Measurements from ENCODE around the gene RO60. TPM values are rescaled to one million over a fixed set of nuclear protein-coding genes. Genes with fewer than 3 reads are reported as not detected.

Gene RO60
- total RNA-seq, 1 donor from 2014 or later: 61.1 TPM

GRCh38 chr1:193104907-193105820, 45.8 kb downstream of the RO60 start, which contains the start of gene GLRX2:
Gene GLRX2 (minus strand): TSS chr1:193105414. CDS start chr1:193105382, 32 bp downstream.
- peak; percentile 85 for ATAC-seq (ENCODE audit: low read depth)
- H3K27ac Mint-ChIP-seq: peak within 1 kb of the TSS; percentile 76
- intact Hi-C loops (cut with micrococcal nuclease): loop anchor here (1.0 kb wide), 3 partner anchors 17 to 296 kb away; partner anchors contain the start of genes CDC73, RGS2, RO60 and UCHL5
- CTCF ChIA-PET: interaction anchor here (1.0 to 2.0 kb wide), 4 partner anchors 16 to 86 kb away, joined by 3 to 4 read pairs (median 4); partner anchors contain the start of gene CDC73
- H3K4me1 Mint-ChIP-seq: peaks cover 18% of the 10 kb centered on the region
- POLR2A ChIA-PET: interaction anchor here (0.8 to 5.1 kb wide), 3 partner anchors 16 to 46 kb away, joined by 3 to 42 read pairs (median 22); partner anchors contain the start of genes CDC73, RO60 and UCHL5
- H3K27me3 Mint-ChIP-seq: no peaks in the 10 kb centered on the region
- peak; percentile 50 for DNase-seq
- peaks cover 10% of the 10 kb centered on the region for H3K36me3 Mint-ChIP-seq (ENCODE audit: low read depth)
- TF ChIP-seq, protein P1, sequence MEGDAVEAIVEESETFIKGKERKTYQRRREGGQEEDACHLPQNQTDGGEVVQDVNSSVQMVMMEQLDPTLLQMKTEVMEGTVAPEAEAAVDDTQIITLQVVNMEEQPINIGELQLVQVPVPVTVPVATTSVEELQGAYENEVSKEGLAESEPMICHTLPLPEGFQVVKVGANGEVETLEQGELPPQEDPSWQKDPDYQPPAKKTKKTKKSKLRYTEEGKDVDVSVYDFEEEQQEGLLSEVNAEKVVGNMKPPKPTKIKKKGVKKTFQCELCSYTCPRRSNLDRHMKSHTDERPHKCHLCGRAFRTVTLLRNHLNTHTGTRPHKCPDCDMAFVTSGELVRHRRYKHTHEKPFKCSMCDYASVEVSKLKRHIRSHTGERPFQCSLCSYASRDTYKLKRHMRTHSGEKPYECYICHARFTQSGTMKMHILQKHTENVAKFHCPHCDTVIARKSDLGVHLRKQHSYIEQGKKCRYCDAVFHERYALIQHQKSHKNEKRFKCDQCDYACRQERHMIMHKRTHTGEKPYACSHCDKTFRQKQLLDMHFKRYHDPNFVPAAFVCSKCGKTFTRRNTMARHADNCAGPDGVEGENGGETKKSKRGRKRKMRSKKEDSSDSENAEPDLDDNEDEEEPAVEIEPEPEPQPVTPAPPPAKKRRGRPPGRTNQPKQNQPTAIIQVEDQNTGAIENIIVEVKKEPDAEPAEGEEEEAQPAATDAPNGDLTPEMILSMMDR (IDR thresholded peaks at IDR 0.05): no peak
- no peaks in the 10 kb centered on the region for H3K9me3 Mint-ChIP-seq
- peak within 1 kb of the TSS; percentile 93 for H3K4me3 Mint-ChIP-seq

DNA sequence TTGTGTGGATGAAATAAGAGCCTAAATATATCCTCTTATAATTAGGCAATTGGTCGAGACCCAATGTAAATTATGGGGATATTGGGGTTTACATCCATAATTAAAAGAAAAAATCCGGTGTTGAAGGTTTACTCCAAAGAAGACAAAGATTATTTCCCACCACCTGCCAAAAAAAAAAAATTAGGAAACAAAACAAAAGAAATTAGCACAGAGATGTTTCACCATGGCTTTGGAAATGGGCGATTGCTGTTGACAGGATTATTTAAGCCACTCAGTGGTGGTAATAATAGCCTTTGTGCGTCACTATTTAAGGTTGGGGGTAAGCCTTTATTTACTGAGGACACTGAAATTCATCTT, 46.4 kb downstream of the RO60 start:
- no peaks in the 10 kb centered on the region for H3K9me3 Mint-ChIP-seq
- peak overlapping the region; percentile 32 for H3K27ac Mint-ChIP-seq
- peak overlapping the region; percentile 93 for H3K4me3 Mint-ChIP-seq
- ChIA-PET POLR2A (interaction anchor here (0.8 to 5.1 kb wide), 3 partner anchors 16 to 47 kb away, joined by 3 to 42 read pairs (median 22); partner anchors contain the start of genes CDC73, RO60 and UCHL5), CTCF (interaction anchor here (1.0 kb wide), 1 partner anchor 87 kb away, joined by 3 read pairs; no protein-coding TSS in a partner anchor)
- intact Hi-C loops (cut with micrococcal nuclease): loop anchor here (1.0 kb wide), 3 partner anchors 17 to 296 kb away; partner anchors contain the start of genes CDC73, RGS2, RO60 and UCHL5
- H3K36me3 Mint-ChIP-seq (ENCODE audit: low read depth): peaks cover 4% of the 10 kb centered on the region
- DNase-seq: no peak
- peaks cover 18% of the 10 kb centered on the region for H3K4me1 Mint-ChIP-seq
- TF ChIP-seq, protein P1 (IDR thresholded peaks at IDR 0.05): no peak
- no peak for ATAC-seq (ENCODE audit: low read depth)
- no peaks in the 10 kb centered on the region for H3K27me3 Mint-ChIP-seq

- Mint-ChIP-seq H3K9me3 (no peaks in the 10 kb centered on the region), H3K4me1 (peaks cover 16% of the 10 kb centered on the region), H3K27me3 (no peaks in the 10 kb centered on the region), H3K27ac (no peak overlapping the region), H3K36me3 (ENCODE audit: low read depth) (peaks cover 2% of the 10 kb centered on the region), H3K4me3 (no peak overlapping the region)
- ChIA-PET CTCF (interaction anchor here (1.2 kb wide), 1 partner anchor 9 kb away, joined by 3 read pairs; no protein-coding TSS in a partner anchor), POLR2A (interaction anchor here (5.1 kb wide), 1 partner anchor 13 kb away, joined by 42 read pairs; the partner anchor contains the start of gene CDC73)
- ATAC-seq (ENCODE audit: low read depth): no peak
- no peak for DNase-seq
- TF ChIP-seq, protein P1 (IDR thresholded peaks at IDR 0.05): no peak
- intact Hi-C loops (cut with micrococcal nuclease): no loop called here
Measured at GRCh38 chr1:193108471-193108870, 49.1 kb downstream of the RO60 start.

Other genes with a start within 250 kb of the RO60 start
- 32.3 and 36.4 TPM in 2 replicates for gene UCHL5, start 252 bp upstream of the RO60 start, total RNA-seq
- gene GLRX2, start 45.8 kb downstream of the RO60 start, total RNA-seq: 10.9 and 14.4 TPM in 2 replicates
- 55.9 and 59.1 TPM in 2 replicates for gene CDC73, start 62.4 kb downstream of the RO60 start, total RNA-seq
- gene B3GALT2, start 127.0 kb downstream of the RO60 start, total RNA-seq: not detected in 2 replicates